ENCODE data around the gene SSBP3. TPM values are rescaled to one million over a fixed set of nuclear protein-coding genes. Genes with fewer than 3 reads are reported as not detected.

SSBP3 gene
- total RNA-seq, 2 experiments from 2014 or later: 16.5 to 44.9 TPM

DNA sequence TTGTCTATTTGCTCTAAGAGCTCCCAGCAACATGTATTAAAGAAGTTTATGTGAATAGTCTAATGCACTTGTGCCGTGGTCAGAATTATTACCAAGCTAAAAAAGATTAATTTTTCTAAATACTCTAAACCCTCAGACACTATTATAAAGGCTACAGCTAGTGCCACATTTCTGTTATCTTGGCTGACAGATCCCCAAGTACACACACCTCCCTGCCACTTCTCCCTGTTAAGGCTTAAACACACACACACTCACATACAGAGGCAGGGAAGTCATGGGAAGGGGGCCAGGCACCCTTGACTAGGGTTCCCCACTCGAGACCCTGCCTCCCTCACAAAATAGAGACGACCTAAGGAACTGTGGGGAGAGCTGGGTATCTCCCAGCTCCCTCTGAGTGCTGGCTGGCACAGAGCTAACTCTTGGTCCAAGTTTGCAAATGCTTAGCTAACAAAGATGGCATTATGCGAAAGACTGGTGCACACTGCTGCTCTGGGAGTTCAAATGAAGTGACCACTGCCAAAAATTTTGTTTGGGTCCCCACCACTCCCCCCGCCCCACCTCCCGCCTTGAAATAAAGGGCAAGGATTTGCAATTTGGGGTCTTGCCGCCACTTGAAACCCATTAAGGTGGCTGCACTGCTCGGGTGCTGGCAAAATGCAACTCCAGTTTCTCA is 9.8 kb downstream of the SSBP3 start:
- DNase-seq (ENCODE audit: low spot score): no peak
- Histone ChIP-seq H3K9me3 (ENCODE audit: low read length) (no peaks in the 10 kb centered on the region), H3K4me1 (ENCODE audit: insufficient read depth, low read length, poor library complexity, severe bottlenecking) (no peaks in the 10 kb centered on the region), H3K4me2 (ENCODE audit: low read length) (no peak overlapping the region), H3K36me3 (ENCODE audit: insufficient read depth, low read length) (peaks cover 94% of the 10 kb centered on the region), H3K4me3 (ENCODE audit: low read depth, low read length, poor library complexity, severe bottlenecking) (no peak overlapping the region), H2AFZ (ENCODE audit: low read length) (no peak overlapping the region), H3K27ac (ENCODE audit: low read depth, low read length, poor library complexity, severe bottlenecking) (no peak overlapping the region), H3K9me2 (ENCODE audit: insufficient read depth, low read length) (no peaks in the 10 kb centered on the region), H3K79me2 (ENCODE audit: insufficient read depth, low read depth, low read length) (0 out of 2 replicates have a peak, but pooled peaks cover 5% of the 10 kb centered on the region), H4K20me1 (ENCODE audit: insufficient read depth, low read length) (no peaks in the 10 kb centered on the region)
- CTCF ChIA-PET (ENCODE audit: unreplicated experiment): no interaction called here
- POLR2A ChIA-PET: interaction anchor here (0.5 to 0.8 kb wide), 3 partner anchors 15 to 283 kb away, joined by 3 to 7 read pairs (median 3); no protein-coding TSS in a partner anchor
- TF ChIP-seq EZH2phosphoT487 (IDR thresholded peaks at IDR 0.05; ENCODE audit: borderline replicate concordance, low read depth, low read length): no peak
- TF ChIP-seq CTCF (conservative IDR thresholded peaks at IDR 0.05; ENCODE audit: low read length): no peak
- intact Hi-C loops (cut with micrococcal nuclease; ENCODE audit: unreplicated experiment): no loop called here
- BruUV-seq (replicated peaks): no TSS peak

- Histone ChIP-seq H3K9me3 (ENCODE audit: low read length) (no peaks in the 10 kb centered on the region), H4K20me1 (ENCODE audit: insufficient read depth, low read length) (no peaks in the 10 kb centered on the region), H3K9me2 (ENCODE audit: insufficient read depth, low read length) (no peaks in the 10 kb centered on the region), H3K4me1 (ENCODE audit: insufficient read depth, low read length, poor library complexity, severe bottlenecking) (no peaks in the 10 kb centered on the region), H2AFZ (ENCODE audit: low read length) (no peak overlapping the region), H3K79me2 (ENCODE audit: insufficient read depth, low read depth, low read length) (0 out of 2 replicates have a peak, but pooled peaks cover 5% of the 10 kb centered on the region), H3K4me2 (ENCODE audit: low read length) (no peak overlapping the region), H3K36me3 (ENCODE audit: insufficient read depth, low read length) (peaks cover 93% of the 10 kb centered on the region), H3K27ac (ENCODE audit: low read depth, low read length, poor library complexity, severe bottlenecking) (no peak overlapping the region), H3K4me3 (ENCODE audit: low read depth, low read length, poor library complexity, severe bottlenecking) (no peak overlapping the region)
- ChIA-PET POLR2A (interaction anchor here (1.2 kb wide), 1 partner anchor 9 kb away, joined by 4 read pairs; no protein-coding TSS in a partner anchor), CTCF (ENCODE audit: unreplicated experiment) (interaction anchor here (1.1 kb wide), 1 partner anchor 81 kb away, joined by 3 read pairs; no protein-coding TSS in a partner anchor)
- intact Hi-C loops (cut with micrococcal nuclease; ENCODE audit: unreplicated experiment): no loop called here
- no TSS peak for BruUV-seq (replicated peaks)
- TF ChIP-seq EZH2phosphoT487 (IDR thresholded peaks at IDR 0.05; ENCODE audit: borderline replicate concordance, low read depth, low read length): no peak
- TF ChIP-seq CTCF (conservative IDR thresholded peaks at IDR 0.05; ENCODE audit: low read length): no peak
- no peak for DNase-seq (ENCODE audit: low spot score)
These were observed 10.8 kb downstream of the SSBP3 start for GRCh38 chr1:54395281-54395934.
